Activated CD8-positive, alpha-beta T cell treated with anti-CD3 and anti-CD28 coated beads for 36 hours (primary cell): Measurements from ENCODE around the gene DCLK3. TPM values are rescaled to one million over a fixed set of nuclear protein-coding genes. Genes with fewer than 3 reads are reported as not detected.

Source experiments
- ATAC-seq: fragments of 200-7000 bp; cut with Tn5 transposase; one replicate; pipeline ENCODE4 v1.10.0; 2021; ENCODE audit warnings: mild to moderate bottlenecking, moderate library complexity
- CTCF ChIA-PET: fragments of 350-600 bp; sonication (Branson Sonifier 250); formaldehyde crosslinking; loops from one replicate; lab custom pipeline; 2021; ENCODE audit warnings: antibody characterized with exemption; lab: Charles Lee
- POLR2A ChIA-PET: fragments of 350-600 bp; sonication (Branson Sonifier 250); formaldehyde crosslinking; loops from one replicate; lab custom pipeline; 2021; ENCODE audit warnings: antibody characterized with exemption; lab: Charles Lee
- DNase-seq: peaks from one replicate; pipeline ENCODE4 v3.0.0-alpha.2; 2020
- H3K27ac Mint-ChIP-seq: one replicate; pipeline ENCODE4 v1.8.0; 2021; ENCODE audit warnings: mild to moderate bottlenecking, mixed read lengths
- H3K27me3 Mint-ChIP-seq: one replicate; pipeline ENCODE4 v1.8.0; 2021; ENCODE audit warnings: mixed read lengths
- H3K36me3 Mint-ChIP-seq: one replicate; pipeline ENCODE4 v1.8.0; 2021; ENCODE audit warnings: low read depth, mixed read lengths
- H3K4me1 Mint-ChIP-seq: one replicate; pipeline ENCODE4 v1.8.0; 2021; ENCODE audit warnings: low read depth, mixed read lengths
- H3K4me3 Mint-ChIP-seq: one replicate; pipeline ENCODE4 v1.8.0; 2021; ENCODE audit warnings: mild to moderate bottlenecking, moderate library complexity, mixed read lengths
- H3K9me3 Mint-ChIP-seq: one replicate; pipeline ENCODE4 v1.8.0; 2021; ENCODE audit warnings: mixed read lengths
- intact Hi-C: fragments of 100-400 bp; cut with micrococcal nuclease; formaldehyde crosslinking; loops from one replicate; pipeline ENCODE4 v1.10.0; 2022
- total RNA-seq, 2 experiments: library from RNA; stranded (reverse); gene quantifications; one replicate each; pipeline ENCODE4 v1.2.3, GENCODE V29; 2021
- TF ChIP-seq, protein P1 (sequence below): fragments of 200-600 bp; IDR thresholded peaks from one replicate; pipeline ENCODE4 v1.8.0; 2022; ENCODE audit warnings: antibody characterized with exemption, mild to moderate bottlenecking

The DCLK3 gene
- total RNA-seq, 2 experiments from 2014 or later: 0.05 TPM; not detected in 1

DNA sequence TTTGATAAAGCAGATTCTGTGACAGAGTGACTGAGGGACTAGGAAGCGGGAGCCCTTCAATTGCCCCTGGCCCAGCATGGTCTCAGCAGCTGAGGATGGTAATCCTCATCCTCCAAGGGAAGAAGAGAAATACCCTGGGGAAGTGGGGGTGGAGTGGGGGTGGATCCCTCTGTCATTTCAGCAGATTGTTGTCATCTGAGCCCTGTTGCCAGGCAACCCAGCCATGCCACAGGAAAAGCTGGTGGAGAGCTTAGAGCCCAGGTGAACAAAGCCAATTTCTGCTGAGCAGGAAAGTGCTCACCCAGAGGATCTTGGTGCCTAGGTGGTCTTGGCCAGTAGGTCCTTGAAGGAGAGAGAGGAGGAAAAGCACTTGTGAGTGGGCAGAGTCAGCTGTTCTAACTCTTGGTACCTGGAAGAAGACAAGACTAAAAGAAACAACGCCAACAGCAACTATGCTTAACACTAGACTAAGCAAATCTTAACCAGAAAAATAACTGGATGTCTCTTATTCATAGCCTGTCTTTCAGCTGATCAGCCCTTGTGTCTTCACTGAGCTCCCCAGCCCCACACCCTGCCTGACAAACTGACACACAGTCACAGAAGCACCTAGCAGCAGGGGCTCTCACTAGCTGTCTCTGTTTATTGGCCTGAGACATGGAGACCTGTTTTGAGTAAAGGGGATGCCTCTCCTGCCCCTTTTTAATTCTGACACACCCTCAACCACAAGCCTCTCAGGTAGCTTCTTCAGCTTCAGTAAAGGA lies 40.1 kb upstream of the DCLK3 start:
- CTCF ChIA-PET: interaction anchor here (2.2 kb wide), 1 partner anchor 10 kb away, joined by 6 read pairs; no protein-coding TSS in a partner anchor
- POLR2A ChIA-PET: no interaction called here
- H3K27me3 Mint-ChIP-seq: peaks cover 16% of the 10 kb centered on the region
- intact Hi-C loops: no loop called here
- no peaks in the 10 kb centered on the region for H3K4me1 Mint-ChIP-seq
- H3K27ac Mint-ChIP-seq: no peak overlapping the region
- DNase-seq (no peak), ATAC-seq (no peak)
- H3K4me3 Mint-ChIP-seq: no peak overlapping the region
- peaks cover 1% of the 10 kb centered on the region for H3K36me3 Mint-ChIP-seq
- TF ChIP-seq, protein P1, sequence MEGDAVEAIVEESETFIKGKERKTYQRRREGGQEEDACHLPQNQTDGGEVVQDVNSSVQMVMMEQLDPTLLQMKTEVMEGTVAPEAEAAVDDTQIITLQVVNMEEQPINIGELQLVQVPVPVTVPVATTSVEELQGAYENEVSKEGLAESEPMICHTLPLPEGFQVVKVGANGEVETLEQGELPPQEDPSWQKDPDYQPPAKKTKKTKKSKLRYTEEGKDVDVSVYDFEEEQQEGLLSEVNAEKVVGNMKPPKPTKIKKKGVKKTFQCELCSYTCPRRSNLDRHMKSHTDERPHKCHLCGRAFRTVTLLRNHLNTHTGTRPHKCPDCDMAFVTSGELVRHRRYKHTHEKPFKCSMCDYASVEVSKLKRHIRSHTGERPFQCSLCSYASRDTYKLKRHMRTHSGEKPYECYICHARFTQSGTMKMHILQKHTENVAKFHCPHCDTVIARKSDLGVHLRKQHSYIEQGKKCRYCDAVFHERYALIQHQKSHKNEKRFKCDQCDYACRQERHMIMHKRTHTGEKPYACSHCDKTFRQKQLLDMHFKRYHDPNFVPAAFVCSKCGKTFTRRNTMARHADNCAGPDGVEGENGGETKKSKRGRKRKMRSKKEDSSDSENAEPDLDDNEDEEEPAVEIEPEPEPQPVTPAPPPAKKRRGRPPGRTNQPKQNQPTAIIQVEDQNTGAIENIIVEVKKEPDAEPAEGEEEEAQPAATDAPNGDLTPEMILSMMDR: no peak
- peaks cover 8% of the 10 kb centered on the region for H3K9me3 Mint-ChIP-seq

DNA sequence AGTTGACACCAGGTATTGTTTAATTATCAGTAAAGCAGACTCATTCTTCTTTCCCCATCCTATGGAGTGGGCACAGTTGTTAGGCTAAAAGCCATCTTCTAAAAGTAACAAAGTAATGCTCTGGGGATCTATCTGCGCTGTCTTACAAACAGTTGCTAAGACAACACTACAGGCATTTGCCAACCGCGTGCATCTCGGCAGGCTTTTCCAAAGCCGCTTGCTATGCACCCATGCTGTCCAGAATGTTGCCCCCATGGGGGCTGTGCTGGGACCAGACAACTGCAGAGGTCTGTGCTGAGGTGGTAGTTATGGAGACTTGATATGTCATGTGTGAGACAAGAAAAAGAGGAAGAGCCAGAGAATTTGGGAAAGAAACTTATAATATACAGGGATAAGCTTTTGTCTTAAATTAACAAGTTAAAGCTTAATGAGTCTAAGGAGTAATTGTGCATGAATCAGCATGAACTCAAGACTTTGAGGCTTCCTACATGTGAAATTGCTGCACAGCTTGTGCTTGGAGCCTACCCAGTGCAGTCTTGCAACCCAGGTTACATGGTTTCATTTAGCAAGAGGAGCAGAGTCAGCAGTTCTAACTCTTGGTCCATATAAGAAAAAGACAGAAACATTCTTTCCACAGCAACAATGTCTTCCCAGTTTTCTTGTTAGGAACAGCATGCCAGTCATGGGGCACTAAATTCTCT lies 38.9 kb upstream of the DCLK3 start:
- ChIA-PET POLR2A (no interaction called here), CTCF (interaction anchor here (2.2 kb wide), 1 partner anchor 11 kb away, joined by 6 read pairs; no protein-coding TSS in a partner anchor)
- TF ChIP-seq, protein P1: no peak
- Mint-ChIP-seq H3K9me3 (peaks cover 8% of the 10 kb centered on the region), H3K4me1 (no peaks in the 10 kb centered on the region), H3K27ac (no peak overlapping the region), H3K27me3 (peaks cover 16% of the 10 kb centered on the region), H3K36me3 (peaks cover 1% of the 10 kb centered on the region), H3K4me3 (no peak overlapping the region)
- intact Hi-C loops: no loop called here
- DNase-seq (no peak), ATAC-seq (no peak)

DNA sequence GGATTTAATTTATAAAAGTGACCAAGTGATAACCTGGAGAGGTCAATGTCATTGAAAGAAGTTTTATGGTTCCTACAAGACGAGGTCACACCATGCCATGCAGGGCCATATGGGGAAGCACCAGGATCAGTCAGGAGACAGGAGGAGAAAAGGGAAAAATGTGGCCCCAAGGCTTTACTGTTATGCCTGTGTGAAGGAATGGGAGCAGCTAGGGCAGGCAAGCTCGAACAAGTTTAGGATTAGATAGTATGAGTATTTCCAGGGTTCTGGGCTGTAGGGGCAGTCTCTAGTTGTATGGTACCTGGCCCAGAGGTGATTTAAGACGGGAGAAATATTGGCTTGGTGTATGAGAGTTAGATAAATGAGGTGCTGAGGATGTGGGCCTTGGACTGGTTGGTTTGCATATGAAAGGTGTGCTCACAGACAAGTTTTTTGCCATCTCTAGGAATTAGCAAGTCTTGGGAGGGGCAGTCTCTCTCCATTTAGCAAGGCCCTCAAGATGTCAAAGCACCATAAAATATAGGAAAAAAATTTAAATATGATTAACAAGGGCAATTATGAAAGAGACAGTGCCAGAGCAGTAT lies 36.3 kb upstream of the DCLK3 start:
- intact Hi-C loops: no loop called here
- Mint-ChIP-seq H3K27ac (no peak overlapping the region), H3K4me1 (no peaks in the 10 kb centered on the region), H3K4me3 (no peak overlapping the region), H3K27me3 (peaks cover 12% of the 10 kb centered on the region), H3K36me3 (no peaks in the 10 kb centered on the region), H3K9me3 (peaks cover 1% of the 10 kb centered on the region)
- no peak for DNase-seq
- ATAC-seq: no peak
- CTCF ChIA-PET: no interaction called here
- POLR2A ChIA-PET: no interaction called here
- TF ChIP-seq, protein P1: no peak

DNA sequence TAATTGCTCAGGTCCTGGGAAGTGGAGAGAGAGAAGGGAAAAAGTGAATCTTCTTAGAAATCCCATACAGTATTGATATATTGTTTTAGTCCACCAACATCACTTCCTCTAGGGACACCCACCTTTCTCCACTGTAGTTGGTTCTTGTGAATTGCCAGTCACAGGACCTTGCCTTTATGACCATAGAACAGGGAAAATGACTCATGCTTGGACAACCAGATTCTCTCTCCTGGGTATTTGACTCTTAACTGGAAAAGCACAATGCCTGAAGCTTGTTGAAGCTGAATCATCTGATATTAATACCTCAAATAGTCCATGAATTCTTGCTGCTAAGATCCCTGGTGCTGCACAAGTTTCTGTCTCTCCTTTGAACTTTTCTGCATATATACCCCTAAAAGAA lies 32.5 kb upstream of the DCLK3 start:
- H3K4me3 Mint-ChIP-seq: no peak overlapping the region
- ChIA-PET CTCF (interaction anchor here (1.0 kb wide), 1 partner anchor 72 kb away, joined by 3 read pairs; no protein-coding TSS in a partner anchor), POLR2A (no interaction called here)
- no peaks in the 10 kb centered on the region for H3K4me1 Mint-ChIP-seq
- intact Hi-C loops: loop anchor here (10.0 kb wide), 1 partner anchor 158 kb away; no protein-coding TSS in a partner anchor
- ATAC-seq: no peak
- no peaks in the 10 kb centered on the region for H3K9me3 Mint-ChIP-seq
- peaks cover 10% of the 10 kb centered on the region for H3K27me3 Mint-ChIP-seq
- H3K27ac Mint-ChIP-seq: no peak overlapping the region
- no peaks in the 10 kb centered on the region for H3K36me3 Mint-ChIP-seq
- TF ChIP-seq, protein P1: no peak
- no peak for DNase-seq
